Measurements from ENCODE around the gene CD7.

CD7 gene

DNA sequence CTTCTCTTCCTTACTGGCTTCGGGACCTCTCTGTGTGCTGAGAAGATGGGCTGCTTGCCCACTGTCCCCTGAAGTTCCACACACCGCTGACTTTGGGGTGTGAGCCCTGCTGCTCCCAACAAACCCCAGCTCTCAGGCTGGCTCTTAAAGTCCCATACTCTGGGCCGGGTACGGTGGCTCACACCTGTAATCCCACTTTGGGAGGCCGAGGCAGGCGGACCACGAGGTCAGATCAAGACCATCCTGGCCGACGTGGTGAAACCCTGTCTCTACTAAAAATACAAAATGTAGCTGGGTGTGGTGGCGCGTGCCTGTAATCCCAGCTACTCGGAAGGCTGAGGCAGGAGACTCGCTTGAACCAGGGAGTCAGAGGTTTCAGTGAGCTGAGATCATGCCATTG, 17.2 kb downstream of the CD7 start:
- TF ChIP-seq CTCF (conservative IDR thresholded peaks at IDR 0.05) (no peak), ZFX (IDR thresholded peaks at IDR 0.05) (no peak)
- no peak overlapping the region for H3K27ac ChIP-seq

DNA sequence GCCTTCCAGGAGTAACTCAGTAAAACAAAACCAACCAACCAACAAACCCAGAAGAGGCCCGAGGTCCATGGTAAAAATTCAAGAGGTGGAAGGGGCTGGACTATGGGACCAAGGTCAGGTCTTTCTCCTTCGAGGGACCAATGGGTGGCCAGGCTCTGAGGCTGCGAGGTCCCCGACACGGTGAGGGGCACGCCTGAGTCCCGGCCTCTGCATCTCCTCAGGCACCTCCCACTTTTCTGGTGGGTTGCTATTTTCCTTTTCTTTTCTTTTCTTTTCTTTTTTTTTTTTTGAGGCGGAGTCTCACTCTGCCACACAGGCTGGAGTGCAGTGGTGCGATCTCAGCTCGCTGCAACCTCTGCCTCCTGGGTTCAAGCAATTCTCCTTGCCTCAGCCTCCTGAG, 18.0 kb downstream of the CD7 start:
- peak overlapping the region; percentile 89; the same call in 1 of the 2 replicates for H3K27ac ChIP-seq
- TF ChIP-seq CTCF (conservative IDR thresholded peaks at IDR 0.05) (no peak), ZFX (IDR thresholded peaks at IDR 0.05) (no peak)

- peak overlapping the region; percentile 89 for H3K27ac ChIP-seq
- TF ChIP-seq CTCF (conservative IDR thresholded peaks at IDR 0.05) (no peak), ZFX (IDR thresholded peaks at IDR 0.05) (no peak)
Observed at GRCh38 chr17:82298538-82299421, 18.6 kb downstream of the CD7 start.

- TF ChIP-seq CTCF (conservative IDR thresholded peaks at IDR 0.05) (no peak), ZFX (IDR thresholded peaks at IDR 0.05) (no peak)
- H3K27ac ChIP-seq: peak overlapping the region; percentile 89
Observed at GRCh38 chr17:82297714-82298537, 19.5 kb downstream of the CD7 start.

DNA sequence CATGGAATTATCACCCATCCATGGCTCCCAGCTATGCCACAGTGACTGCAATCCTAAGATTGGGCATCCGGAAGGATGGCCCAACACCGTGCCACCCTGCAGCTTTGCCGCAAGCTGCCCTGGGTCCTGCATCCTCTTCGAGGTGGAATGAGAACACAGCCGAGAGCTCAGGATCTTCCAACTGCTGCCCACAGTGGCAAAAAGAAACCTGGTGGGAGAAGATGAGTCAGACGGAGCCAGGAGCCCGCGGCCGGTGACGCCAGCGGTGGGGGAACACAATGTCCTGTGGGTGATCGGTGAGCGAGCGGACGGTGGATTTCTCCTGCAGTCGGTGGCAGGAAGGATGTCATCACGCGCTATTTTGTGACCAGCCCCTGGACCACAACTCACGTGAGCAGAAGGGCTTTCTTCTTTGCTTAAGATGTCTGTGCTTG, 20.1 kb downstream of the CD7 start:
- H3K27ac ChIP-seq: peak overlapping the region; percentile 89
- TF ChIP-seq CTCF (conservative IDR thresholded peaks at IDR 0.05): no peak
- no peak for TF ChIP-seq ZFX (IDR thresholded peaks at IDR 0.05)

GRCh38 chr17:82296511-82297279, 20.7 kb downstream of the CD7 start:
- no peak for TF ChIP-seq CTCF (conservative IDR thresholded peaks at IDR 0.05)
- no peak for TF ChIP-seq ZFX (IDR thresholded peaks at IDR 0.05)
- H3K27ac ChIP-seq: peak overlapping the region; percentile 89

Data from C4-2B (cell line).